ENCODE measurements around the gene ODC1.
"Not testable (repeated sequence)": the region's sequence is repeated elsewhere in the genome, so short reads cannot be mapped to it uniquely, and the experiment has no call there.

ODC1 gene

DNA sequence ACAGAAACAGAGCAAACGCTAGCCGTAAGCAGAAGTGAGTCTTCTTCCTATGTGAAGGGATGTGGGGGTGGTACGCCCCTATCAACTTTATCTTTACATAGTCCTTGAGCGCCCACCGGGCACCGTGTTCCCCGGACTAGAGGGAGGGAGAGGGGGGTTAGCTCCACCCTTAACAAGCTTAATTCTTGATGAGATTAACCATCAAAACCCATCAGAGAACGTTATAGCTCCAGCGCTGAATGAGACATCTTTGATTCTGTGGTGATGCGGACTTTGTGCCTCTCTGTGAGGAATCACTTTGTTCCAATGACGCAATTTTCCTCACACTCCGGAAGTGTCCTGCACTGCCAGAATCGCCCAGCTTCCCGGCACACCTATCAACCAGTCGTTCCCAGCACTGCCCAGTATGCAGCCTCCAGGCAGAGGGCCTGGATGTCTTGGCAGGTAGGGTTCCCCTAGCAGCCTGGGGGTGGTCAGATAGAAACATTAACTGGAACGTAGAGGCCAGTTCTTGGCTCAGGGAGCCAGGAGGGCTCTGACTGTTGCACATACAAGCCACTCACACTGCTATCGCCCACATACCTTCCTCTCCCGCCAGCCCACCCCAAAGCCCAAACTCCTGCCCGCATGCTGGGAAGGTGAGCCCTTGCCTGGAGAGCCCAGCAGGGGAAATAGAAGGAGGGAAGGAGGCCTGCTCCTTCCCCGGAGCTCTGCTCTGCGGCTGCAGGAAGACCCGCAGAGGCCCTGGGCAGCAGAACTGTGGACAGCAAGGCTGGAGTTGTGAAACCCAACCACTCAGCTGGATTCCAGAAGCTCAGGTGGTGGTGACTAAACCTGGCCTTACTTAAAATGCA lies 1.9 kb upstream of the ODC1 start:
- peak overlapping the region; percentile 99 for H3K27ac ChIP-seq
- TF ChIP-seq ZFX (IDR thresholded peaks at IDR 0.05): no peak
- TF ChIP-seq, protein P1, sequence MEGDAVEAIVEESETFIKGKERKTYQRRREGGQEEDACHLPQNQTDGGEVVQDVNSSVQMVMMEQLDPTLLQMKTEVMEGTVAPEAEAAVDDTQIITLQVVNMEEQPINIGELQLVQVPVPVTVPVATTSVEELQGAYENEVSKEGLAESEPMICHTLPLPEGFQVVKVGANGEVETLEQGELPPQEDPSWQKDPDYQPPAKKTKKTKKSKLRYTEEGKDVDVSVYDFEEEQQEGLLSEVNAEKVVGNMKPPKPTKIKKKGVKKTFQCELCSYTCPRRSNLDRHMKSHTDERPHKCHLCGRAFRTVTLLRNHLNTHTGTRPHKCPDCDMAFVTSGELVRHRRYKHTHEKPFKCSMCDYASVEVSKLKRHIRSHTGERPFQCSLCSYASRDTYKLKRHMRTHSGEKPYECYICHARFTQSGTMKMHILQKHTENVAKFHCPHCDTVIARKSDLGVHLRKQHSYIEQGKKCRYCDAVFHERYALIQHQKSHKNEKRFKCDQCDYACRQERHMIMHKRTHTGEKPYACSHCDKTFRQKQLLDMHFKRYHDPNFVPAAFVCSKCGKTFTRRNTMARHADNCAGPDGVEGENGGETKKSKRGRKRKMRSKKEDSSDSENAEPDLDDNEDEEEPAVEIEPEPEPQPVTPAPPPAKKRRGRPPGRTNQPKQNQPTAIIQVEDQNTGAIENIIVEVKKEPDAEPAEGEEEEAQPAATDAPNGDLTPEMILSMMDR (conservative IDR thresholded peaks at IDR 0.05): no peak

DNA sequence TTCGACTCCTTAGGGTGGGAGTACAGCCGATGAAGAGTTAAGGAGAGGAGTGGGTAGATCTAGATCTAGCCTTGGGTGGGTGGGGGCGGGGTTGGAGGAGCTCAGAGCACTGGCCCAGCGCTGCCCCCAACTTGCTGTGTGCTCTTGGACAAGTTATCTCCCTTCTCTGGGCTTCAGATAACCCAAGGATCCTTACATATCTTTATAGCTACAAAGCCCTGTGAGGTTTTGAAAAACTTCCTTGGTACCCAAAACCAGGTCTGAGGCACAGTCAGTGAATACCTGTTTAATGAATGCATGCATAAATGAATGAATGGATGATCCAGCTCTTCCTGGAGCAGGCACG lies 1.3 kb upstream of the ODC1 start:
- H3K27ac ChIP-seq: peak overlapping the region; percentile 99
- TF ChIP-seq, protein P1 (conservative IDR thresholded peaks at IDR 0.05): no peak
- TF ChIP-seq ZFX (IDR thresholded peaks at IDR 0.05): no peak

DNA sequence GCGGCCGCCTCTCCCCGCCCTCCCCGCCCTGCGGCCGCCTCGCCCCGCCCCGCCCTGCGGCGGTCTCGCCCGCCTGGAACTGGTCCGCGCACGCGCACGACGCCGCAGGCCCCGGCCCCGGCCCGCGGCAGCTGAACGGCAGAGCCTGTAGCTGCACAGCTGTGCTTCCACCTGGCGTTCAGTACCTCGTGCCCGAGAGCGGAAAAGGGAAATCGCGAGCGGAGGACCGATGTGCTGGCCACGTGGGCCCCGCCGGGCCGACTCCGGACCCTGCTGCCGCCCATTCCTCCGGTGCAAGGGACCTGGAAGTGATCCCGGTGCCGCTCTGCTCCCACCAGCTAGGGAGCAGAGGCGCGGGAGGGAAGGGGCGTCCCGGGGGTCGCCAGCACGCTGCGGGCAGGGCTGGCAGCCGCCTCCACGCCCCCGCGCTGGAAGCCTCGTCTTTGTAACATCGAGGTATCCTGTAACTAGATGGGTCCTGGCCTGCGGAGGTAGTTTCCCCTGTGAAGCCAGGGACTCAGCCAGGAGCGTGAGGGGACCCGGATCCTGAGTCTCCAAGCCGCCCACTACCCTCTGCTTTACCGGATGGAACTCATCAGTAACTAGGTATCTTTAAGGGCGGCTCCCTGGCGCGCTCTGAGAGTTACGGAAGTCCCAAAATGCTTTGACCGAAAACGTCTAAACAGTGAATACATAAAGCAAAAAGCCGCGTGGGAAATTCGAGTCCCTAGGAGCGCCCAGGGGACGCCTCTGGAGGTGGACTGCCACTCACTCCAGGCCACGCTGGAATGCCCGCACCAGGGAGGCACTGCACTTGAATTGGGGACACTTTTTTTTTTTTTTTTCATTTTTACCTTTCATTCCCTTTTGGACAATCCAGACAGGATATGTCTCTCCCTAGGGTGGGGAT lies 704 bp upstream of the ODC1 start:
- no peak for TF ChIP-seq ZFX (IDR thresholded peaks at IDR 0.05)
- TF ChIP-seq, protein P1 (conservative IDR thresholded peaks at IDR 0.05): no peak
- H3K27ac ChIP-seq: peak overlapping the region; percentile 99

DNA sequence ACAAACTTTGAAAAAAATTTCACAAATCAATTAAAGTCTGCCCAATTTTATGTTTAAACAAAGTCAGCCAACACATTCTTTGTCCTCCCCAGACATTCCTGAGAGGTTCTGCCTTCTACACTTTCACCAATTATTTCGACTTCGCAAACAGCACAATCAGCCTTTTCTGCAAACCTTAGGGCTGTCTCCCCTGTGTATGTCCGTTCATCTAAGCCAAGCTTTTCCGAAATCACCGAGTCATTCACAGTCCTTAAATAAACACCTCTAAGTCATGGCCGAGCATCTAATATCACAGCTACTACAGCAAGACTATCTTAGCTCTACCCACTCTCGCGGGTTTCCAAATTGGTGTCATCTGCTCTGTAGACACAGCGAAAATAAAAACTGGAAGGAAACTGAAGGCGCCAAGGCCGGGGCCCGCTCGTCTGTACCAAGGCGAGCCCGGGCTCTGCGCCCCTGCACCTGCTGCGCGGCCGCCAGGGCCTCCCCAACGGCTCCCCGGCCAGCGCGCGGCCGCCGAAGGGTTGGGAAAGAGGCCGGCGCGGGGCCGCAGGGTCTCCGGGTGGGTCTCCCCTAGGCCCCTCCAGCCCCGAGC lies 730 bp downstream of the ODC1 start:
- peak overlapping the region; percentile 99 for H3K27ac ChIP-seq
- peak; percentile 78 for TF ChIP-seq ZFX (IDR thresholded peaks at IDR 0.05)
- TF ChIP-seq, protein P1 (conservative IDR thresholded peaks at IDR 0.05): no peak

DNA sequence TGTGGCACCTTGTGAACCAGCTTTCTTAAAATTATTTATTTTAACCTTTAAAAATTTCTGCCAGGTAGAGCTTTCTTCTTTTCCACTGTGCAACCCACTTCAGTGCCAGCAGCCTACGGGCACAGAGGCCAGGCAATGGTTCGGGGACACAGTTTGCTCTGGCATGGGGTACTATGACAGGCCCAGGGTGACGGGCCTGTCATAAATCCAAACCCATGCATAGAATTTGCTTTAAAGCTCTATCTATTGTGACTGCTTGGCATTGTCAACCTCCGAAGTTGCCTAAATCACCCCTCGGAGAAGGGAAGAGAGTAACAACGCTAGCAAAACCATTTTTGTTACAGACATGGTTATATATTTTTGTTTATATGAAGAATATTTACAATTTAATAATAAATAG lies 1.5 kb downstream of the ODC1 start:
- H3K27ac ChIP-seq: peak overlapping the region; percentile 40
- TF ChIP-seq ZFX (IDR thresholded peaks at IDR 0.05): no peak
- TF ChIP-seq, protein P1 (conservative IDR thresholded peaks at IDR 0.05): no peak

DNA sequence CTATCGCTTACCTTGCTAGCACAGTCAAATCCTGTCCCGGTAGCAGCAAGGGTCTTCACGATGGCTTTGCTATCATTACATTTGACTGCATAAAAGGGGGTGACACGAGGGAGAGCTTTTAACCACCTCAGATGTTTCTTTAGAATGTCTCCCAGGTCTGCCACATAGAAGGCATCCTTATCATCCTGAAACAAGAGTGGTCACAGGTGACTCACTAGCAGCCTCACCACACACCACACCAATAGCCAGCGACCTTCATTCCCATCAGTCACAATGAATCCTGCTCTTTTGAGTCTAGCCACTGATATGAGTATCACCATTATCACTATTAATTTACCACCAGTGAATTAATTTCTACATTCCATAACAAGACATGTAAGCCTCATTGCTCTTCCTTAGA lies 3.7 kb downstream of the ODC1 start:
- TF ChIP-seq ZFX (IDR thresholded peaks at IDR 0.05): no peak
- TF ChIP-seq, protein P1 (conservative IDR thresholded peaks at IDR 0.05): no peak
- no peak overlapping the region for H3K27ac ChIP-seq

DNA sequence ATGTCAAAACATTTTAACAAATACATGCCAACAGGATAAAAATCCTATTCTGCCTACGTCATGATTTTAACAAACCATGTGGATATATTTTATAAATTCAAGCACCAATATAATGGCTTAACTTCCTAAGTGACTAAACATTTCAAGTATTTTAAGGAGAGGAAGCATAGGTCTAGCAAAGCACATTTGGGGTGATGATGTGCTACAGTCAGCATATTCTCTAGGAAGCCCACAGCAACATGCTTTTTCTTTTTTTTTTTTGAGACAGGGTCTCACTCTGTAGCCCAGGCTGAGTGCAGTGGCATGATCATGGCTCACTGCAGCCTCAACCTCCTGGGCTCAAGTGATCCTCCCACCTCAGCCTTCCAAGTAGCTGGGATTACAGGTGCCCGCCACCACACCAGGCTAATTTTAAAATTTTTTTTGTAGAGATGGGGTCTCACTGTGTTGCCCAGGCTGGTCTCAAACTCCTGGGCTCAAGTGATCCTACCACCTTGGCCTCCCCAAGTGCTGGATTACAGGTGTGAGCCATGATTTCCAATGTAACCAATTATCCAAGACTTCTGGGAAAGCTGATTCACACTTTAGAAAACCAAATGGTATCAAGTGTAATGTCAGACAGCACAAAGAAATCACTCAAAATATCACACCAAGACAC lies 5.5 kb downstream of the ODC1 start:
- H3K27ac ChIP-seq: not testable (repeated sequence)

Data from C4-2B (cell line).